ENCODE measurements around the gene CABLES2.
A peak's percentile ranks its signal among the peaks of the same experiment; 100 is the strongest.
"Not testable (repeated sequence)": the region's sequence is repeated elsewhere in the genome, so short reads cannot be mapped to it uniquely, and the experiment has no call there.

The CABLES2 gene

DNA sequence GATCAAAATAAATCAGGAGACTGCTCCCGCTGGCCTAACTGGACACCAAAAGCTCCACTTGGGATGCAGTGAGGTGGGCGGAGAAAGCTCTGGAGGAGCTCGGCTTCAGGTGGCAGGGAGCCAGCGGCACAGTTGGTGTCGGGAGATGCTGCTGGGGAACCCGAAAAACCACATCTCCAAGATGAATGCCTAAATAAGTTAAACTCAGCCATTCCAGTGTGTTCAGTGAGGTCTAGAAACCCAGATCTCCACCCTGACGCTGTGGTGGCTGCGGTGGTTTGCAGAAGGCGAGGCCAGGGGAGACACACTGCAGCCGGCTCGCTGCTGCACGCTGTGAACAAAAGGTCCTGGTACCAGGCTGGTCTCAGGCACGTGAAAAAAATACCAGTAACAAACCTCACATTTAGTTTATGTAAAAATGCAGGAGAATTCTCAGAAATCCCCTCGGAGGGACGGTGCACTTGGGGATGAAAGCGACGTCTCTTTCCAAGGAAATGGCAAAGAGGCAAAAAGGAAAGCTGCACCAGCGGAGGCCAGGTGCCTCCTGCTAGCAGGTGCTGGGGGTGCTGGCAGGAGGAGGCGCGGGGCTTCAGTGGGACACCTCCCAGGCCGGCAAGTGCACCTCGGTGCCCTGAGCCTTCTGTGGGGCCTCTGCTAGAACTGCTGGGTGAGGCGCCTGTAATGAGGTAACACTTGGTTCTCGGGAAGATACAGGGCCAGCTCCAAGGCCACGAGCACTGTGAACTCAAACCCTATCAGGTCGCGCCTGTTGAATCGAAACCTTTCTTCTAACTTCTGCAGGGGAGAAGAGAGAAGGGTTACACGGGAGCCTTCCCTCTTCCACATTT lies 16.5 kb downstream of the CABLES2 start:
- DNase-seq (ENCODE audit: low read depth, low spot score), result no peak

GRCh38 chr20:62389601-62390087 lies 17.4 kb downstream of the CABLES2 start:
- no peak for DNase-seq (ENCODE audit: low read depth, low spot score)

GRCh38 chr20:62388839-62389600 lies 18.1 kb downstream of the CABLES2 start:
- DNase-seq (ENCODE audit: low read depth, low spot score), result no peak

- DNase-seq (ENCODE audit: low read depth, low spot score), result no peak
Measured at GRCh38 chr20:62387933-62388635, 19.0 kb downstream of the CABLES2 start.

DNA sequence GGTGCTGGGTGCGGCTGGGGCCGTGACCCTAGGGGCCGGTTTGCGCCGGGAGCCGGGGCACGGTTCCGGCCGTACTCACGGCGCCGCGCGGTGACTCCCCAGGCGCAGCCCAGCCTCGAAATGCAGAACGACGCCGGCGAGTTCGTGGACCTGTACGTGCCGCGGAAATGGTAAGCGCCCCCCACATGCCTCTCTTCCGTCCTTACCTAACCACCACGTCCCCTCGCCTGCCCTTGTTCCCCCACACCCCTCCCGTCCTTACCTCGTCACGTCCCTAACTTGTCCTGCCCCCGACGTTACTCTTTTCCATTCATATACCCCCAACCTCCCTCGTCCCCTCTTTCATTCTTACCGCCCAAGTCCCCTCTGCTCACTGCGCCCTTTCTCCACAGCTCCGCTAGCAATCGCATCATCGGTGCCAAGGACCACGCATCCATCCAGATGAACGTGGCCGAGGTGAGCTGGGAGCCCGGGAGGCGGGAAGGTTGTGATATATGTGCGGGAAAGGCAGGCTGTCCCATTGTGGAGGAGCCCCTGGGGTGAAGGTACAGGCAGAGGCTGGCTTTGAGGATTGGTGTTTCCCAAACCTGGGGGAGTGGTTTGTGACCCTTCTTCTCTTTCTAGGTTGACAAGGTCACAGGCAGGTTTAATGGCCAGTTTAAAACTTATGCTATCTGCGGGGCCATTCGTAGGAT lies 19.7 kb downstream of the CABLES2 start:
- DNase-seq (ENCODE audit: low read depth, low spot score), result no peak

DNA sequence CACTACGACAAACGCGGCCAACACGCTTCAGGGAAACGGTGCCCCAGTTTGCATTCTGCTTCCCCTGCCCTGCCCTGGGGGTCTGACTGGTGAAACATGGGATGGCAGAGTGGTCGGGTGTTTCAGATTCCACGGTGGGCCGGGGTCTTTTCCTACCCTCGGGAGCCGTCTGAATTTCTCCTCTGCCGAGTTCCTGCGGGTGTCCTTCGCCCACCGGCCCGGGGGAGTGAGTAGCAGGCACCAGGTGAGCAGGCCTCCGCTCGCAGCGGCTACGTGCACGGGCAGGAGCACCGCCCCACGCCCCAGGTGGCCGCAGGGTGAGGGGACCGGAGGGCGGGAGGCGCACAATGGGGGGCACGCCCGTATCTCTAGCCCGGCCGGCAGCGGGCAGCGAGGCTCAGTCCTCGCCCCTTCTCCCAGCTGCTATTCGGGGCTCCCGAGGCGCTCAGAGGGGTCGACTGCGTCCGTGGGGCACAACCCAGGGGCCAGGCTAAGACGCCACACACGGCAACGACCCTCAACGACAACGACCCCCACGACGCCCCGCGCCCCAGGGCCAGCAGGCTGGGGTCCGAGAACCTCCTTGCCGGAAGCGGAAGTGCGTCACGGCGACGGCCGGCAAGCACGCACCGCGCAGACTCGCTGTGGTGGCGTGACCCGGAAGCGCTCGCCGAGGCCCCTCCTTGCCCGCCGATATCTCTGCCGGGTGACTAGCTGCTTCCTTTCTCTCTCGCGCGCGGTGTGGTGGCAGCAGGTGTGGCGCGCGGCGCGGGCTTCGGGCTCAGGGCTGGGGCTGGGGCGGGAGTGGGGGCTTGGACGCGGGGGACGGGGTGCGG lies 20.5 kb downstream of the CABLES2 start, which contains the start of gene RPS21:
Gene RPS21 (plus strand): TSS at position 721 of the 836 bp plus-strand sequence. CDS start 236 bp downstream, outside the sequence.
- DNase-seq (ENCODE audit: low read depth, low spot score), result peak; percentile 65

DNA sequence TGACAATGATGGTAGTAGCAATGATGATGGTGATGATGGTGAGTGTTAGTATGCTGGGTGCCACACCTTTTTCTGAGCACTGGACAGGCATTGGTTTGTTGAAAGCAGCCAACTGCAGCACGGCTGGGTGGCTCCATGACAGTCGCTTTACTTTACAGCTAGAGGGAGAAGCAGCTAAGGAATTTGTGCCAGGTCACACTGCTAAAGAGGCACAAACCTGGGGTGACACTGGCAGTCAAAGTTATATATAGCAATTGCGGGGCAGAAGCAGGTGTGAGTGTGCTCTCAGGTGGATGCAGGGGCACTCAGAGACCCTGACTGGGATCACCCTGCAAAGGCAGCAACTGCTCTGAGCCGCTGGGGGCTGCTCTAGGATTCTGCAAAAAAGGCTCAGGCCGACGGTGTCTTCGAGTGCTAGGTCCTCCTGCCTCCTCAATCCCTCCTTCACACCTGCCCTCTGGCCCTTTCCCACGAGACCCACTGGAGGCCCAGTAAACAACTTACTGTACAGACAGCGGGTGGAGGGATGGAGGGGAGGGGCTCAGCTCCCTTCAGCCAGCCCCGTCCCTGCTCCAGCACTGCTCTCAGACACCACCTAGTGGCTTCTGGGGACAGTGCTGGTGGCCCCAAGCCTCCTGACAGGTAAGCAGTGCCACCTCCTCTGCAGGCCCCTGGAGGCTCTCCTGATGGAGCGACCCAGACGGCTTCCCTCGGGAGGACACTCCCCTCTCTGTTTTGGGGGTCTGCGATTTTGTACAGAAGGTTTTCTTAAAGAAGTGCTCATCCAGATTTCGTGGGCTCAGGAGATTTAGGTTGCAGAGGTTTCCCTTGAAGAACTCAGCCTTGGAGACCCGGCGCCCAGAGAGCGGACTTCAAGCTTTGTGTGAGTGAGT lies 24.5 kb downstream of the CABLES2 start:
- DNase-seq (ENCODE audit: low read depth, low spot score), result no peak

GRCh38 chr20:62381842-62382241 lies 25.2 kb downstream of the CABLES2 start:
- no peak for DNase-seq (ENCODE audit: low read depth, low spot score)

- no peak for DNase-seq (ENCODE audit: low read depth, low spot score)
Measured at GRCh38 chr20:62381202-62381797, 25.8 kb downstream of the CABLES2 start.

GRCh38 chr20:62378215-62378614 lies 28.9 kb downstream of the CABLES2 start:
- no peak for DNase-seq (ENCODE audit: low read depth, low spot score)

- DNase-seq (ENCODE audit: low read depth, low spot score), result no peak
Measured at GRCh38 chr20:62377615-62378178, 29.4 kb downstream of the CABLES2 start.

- no peak for DNase-seq (ENCODE audit: low read depth, low spot score)
Measured at GRCh38 chr20:62377064-62377461, 30.0 kb downstream of the CABLES2 start.

DNA sequence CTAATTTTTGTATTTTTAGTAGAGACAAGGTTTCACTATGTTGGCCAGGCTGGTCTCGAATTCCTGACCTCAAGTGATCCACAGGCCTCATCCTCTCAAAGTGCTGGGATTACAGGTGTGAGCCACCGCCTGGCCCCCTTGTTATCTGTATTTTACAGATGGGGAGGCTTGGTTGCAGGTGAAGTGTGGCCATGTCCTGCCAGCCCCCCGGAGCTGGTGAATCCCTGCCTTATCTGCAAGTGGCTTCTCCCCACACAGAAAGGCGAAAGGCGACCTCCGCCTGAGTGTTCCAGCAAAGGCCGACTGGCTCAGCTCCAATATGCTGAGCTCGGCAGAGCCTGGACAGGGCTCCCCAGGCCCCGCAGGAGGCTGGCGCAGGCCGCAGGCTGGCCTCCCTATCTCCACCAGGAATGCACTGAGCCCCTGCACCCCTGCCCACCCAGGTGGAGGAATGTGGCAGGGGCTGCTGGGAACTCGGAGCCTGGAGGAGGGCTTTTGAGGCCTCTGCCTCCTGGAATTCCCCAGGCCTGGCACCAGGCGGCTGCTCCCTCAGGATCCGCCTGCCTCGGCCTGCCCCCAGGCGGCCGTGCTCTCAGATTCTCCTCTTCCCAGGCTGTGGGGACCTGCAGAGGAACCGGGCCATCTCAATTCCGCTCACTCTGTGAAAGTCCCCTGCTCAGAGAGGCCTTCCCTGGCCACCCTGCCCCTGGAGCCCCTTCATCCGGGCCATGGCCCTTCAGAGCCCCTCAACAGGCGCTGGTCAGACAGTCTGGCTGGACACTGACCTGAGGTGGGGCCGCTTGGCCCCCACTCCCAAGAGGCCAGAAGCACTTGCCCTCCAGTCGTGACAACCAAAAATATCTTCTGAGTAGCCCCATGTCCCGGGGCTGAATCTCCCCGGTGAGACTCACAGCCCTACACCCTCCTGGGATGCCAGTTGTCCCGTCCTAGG lies 30.7 kb downstream of the CABLES2 start:
- no peak for DNase-seq (ENCODE audit: low read depth, low spot score)

- no peak for DNase-seq (ENCODE audit: low read depth, low spot score)
Measured at GRCh38 chr20:62374331-62375152, 32.5 kb downstream of the CABLES2 start.

- DNase-seq (ENCODE audit: low read depth, low spot score), result not testable (repeated sequence)
Measured at GRCh38 chr20:62373631-62374179, 33.4 kb downstream of the CABLES2 start.

Measured in brain pericyte (primary cell).